NCI-H187 treated with DMSO at 0.1 percent for 48 hours (cell line): ENCODE measurements around the gene GPR15LG.

Source experiments
- DNase-seq: peaks from one replicate; lab custom pipeline; 2025; lab: John Stamatoyannopoulos, UW

Gene GPR15LG

GRCh38 chr10:84193846-84194423 is 20.3 kb downstream of the GPR15LG start:
- no peak for DNase-seq

- no peak for DNase-seq
Measured at GRCh38 chr10:84194424-84195043, 20.9 kb downstream of the GPR15LG start, which contains the start of gene CDHR1. Gene CDHR1 (plus strand): TSS chr10:84194537. CDS start chr10:84194761, 224 bp downstream.

- DNase-seq, result no peak
Measured at GRCh38 chr10:84195044-84195830, 21.6 kb downstream of the GPR15LG start.

- peak; percentile 44 for DNase-seq
Measured at GRCh38 chr10:84196083-84196482, 22.5 kb downstream of the GPR15LG start.

GRCh38 chr10:84196941-84197340 is 23.3 kb downstream of the GPR15LG start:
- DNase-seq, result no peak

GRCh38 chr10:84197643-84198042 is 24.0 kb downstream of the GPR15LG start:
- no peak for DNase-seq

GRCh38 chr10:84198206-84198915 is 24.8 kb downstream of the GPR15LG start:
- DNase-seq, result no peak

- no peak for DNase-seq
Measured at GRCh38 chr10:84200537-84201243, 27.1 kb downstream of the GPR15LG start.

GRCh38 chr10:84201244-84201606 is 27.6 kb downstream of the GPR15LG start:
- DNase-seq, result no peak

- no peak for DNase-seq
Measured at GRCh38 chr10:84201682-84202081, 28.1 kb downstream of the GPR15LG start.

GRCh38 chr10:84202349-84202748 is 28.7 kb downstream of the GPR15LG start:
- DNase-seq, result no peak

- no peak for DNase-seq
Measured at GRCh38 chr10:84204122-84204521, 30.5 kb downstream of the GPR15LG start.

- DNase-seq, result no peak
Measured at GRCh38 chr10:84204610-84205009, 31.0 kb downstream of the GPR15LG start.

GRCh38 chr10:84205049-84205852 is 31.6 kb downstream of the GPR15LG start:
- no peak for DNase-seq

GRCh38 chr10:84205853-84206525 is 32.4 kb downstream of the GPR15LG start:
- DNase-seq, result no peak

- no peak for DNase-seq
Measured at GRCh38 chr10:84208023-84208422, 34.4 kb downstream of the GPR15LG start.

- no peak for DNase-seq
Measured at GRCh38 chr10:84211566-84211965, 38.0 kb downstream of the GPR15LG start.

- DNase-seq, result no peak
Measured at GRCh38 chr10:84212014-84212413, 38.4 kb downstream of the GPR15LG start.

- DNase-seq, result no peak
Measured at GRCh38 chr10:84213076-84213475, 39.5 kb downstream of the GPR15LG start.

GRCh38 chr10:84214046-84214572 is 40.5 kb downstream of the GPR15LG start:
- DNase-seq, result no peak
